A673 (cell line): ENCODE data around the gene DIP2C. TPM values are rescaled to one million over a fixed set of nuclear protein-coding genes. Genes with fewer than 3 reads are reported as not detected.

Experiments
- BruUV-seq: library from RNA; stranded (reverse); fragments of 400-500 nt; replicated peaks from 2 replicates; lab custom pipeline; 2021; lab: Mats Ljungman, UMichigan
- CTCF ChIA-PET: fragments of 300-600 bp; sonication (Branson Sonifier 250); formaldehyde crosslinking; loops from one replicate; lab custom pipeline; 2022; ENCODE audit warnings: antibody characterized with exemption; lab: Charles Lee
- POLR2A ChIA-PET: fragments of 300-600 bp; sonication (Branson Sonifier 250); formaldehyde crosslinking; loops from one replicate; lab custom pipeline; 2022; ENCODE audit warnings: antibody characterized with exemption; ENCODE audit not compliant: low non-redundant PET; lab: Charles Lee
- DNase-seq: peaks from one replicate; pipeline ENCODE4 v3.0.0-alpha.2; 2015; ENCODE audit warnings: low spot score
- H3K27ac ChIP-seq: fragments of 200-600 bp; sonication (generic); 2 replicates; pipeline ENCODE4 v1.5.1; 2016; ENCODE audit warnings: mixed run types, low read depth, mild to moderate bottlenecking, mixed read lengths, antibody characterized with exemption, low read length; ENCODE audit not compliant: poor library complexity, severe bottlenecking
- H3K27me3 ChIP-seq: fragments of 200-600 bp; sonication (generic); replicated peaks from 2 replicates; pipeline ENCODE4 v1.6.1; 2017; ENCODE audit warnings: mixed run types, low read depth, mild to moderate bottlenecking, mixed read lengths, antibody characterized with exemption, low read length; ENCODE audit not compliant: insufficient read depth, poor library complexity
- H3K36me3 ChIP-seq: fragments of 200-600 bp; sonication (generic); 2 replicates; pipeline ENCODE4 v1.6.1; 2016; ENCODE audit warnings: mixed run types, mild to moderate bottlenecking, mixed read lengths, antibody characterized with exemption, low read length; ENCODE audit not compliant: insufficient read depth, poor library complexity, severe bottlenecking
- H3K4me1 ChIP-seq: fragments of 200-600 bp; sonication (generic); 2 replicates; pipeline ENCODE4 v1.6.1; 2017; ENCODE audit warnings: mixed run types, mild to moderate bottlenecking, mixed read lengths, antibody characterized with exemption, low read length; ENCODE audit not compliant: insufficient read depth, poor library complexity, severe bottlenecking
- H3K4me3 ChIP-seq: fragments of 200-600 bp; sonication (generic); 2 replicates; pipeline ENCODE4 v1.5.1; 2016; ENCODE audit warnings: low read depth, mixed run types, mild to moderate bottlenecking, mixed read lengths, low read length; ENCODE audit not compliant: poor library complexity, severe bottlenecking
- H3K9me3 ChIP-seq: fragments of 200-600 bp; sonication (generic); 2 replicates; pipeline ENCODE4 v1.6.1; 2016; ENCODE audit warnings: mixed run types, low read depth, mild to moderate bottlenecking, mixed read lengths, antibody characterized with exemption, low read length; ENCODE audit not compliant: poor library complexity, severe bottlenecking
- CTCF ChIP-seq: fragments of 300-800, 200-600 bp; sonication (generic); conservative IDR thresholded peaks from 2 replicates; pipeline ENCODE4 v1.5.1; 2017; ENCODE audit warnings: low read depth, mild to moderate bottlenecking, antibody characterized with exemption, low read length, moderate library complexity, mixed read lengths
- EZH2 ChIP-seq: fragments of 200-600 bp; sonication (generic); IDR thresholded peaks from 2 replicates; pipeline ENCODE4 v1.6.1; 2017; ENCODE audit warnings: borderline replicate concordance, low read depth, mild to moderate bottlenecking, mixed read lengths, antibody characterized with exemption, low read length; ENCODE audit not compliant: poor library complexity, severe bottlenecking
- intact Hi-C: fragments of 100-400 bp; cut with micrococcal nuclease; formaldehyde crosslinking; loops from one replicate; pipeline ENCODE4 v1.10.0; 2022; ENCODE audit not compliant: unreplicated experiment
- total RNA-seq: library from RNA; stranded (reverse); gene quantifications from 2 replicates; pipeline ENCODE4 v1.2.3, GENCODE V29; 2021

Gene DIP2C
- total RNA-seq, 1 experiment from 2014 or later: 13.2 TPM

DNA sequence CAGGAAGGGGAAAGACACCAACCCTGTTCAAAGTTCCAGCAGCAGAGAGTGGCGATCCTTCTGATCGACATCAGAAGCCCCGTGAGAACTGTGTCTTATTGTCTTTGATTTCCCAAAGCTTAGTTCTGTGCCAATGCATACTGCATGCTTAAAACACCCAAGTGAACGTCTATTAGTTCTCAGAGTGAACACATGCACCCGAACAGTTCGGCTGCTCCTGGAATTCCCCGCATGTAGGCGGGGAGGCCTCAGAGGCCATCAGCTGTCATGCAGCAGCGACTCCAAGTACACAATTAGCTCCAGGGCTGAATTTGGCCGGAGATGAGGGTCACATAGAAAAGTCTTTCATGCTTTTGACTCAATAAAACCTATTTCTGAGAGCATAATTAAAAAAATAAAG is 277.4 kb downstream of the DIP2C start:
- peaks cover 11% of the 10 kb centered on the region for H3K36me3 ChIP-seq
- CTCF ChIA-PET: no interaction called here
- H3K9me3 ChIP-seq: no peaks in the 10 kb centered on the region
- intact Hi-C loops: no loop called here
- H3K27me3 ChIP-seq: no peaks in the 10 kb centered on the region
- H3K27ac ChIP-seq: no peak overlapping the region
- no peak for DNase-seq
- BruUV-seq: no TSS peak
- TF ChIP-seq CTCF (no peak), EZH2 (no peak)
- POLR2A ChIA-PET: no interaction called here
- no peak overlapping the region for H3K4me3 ChIP-seq
- no peaks in the 10 kb centered on the region for H3K4me1 ChIP-seq

DNA sequence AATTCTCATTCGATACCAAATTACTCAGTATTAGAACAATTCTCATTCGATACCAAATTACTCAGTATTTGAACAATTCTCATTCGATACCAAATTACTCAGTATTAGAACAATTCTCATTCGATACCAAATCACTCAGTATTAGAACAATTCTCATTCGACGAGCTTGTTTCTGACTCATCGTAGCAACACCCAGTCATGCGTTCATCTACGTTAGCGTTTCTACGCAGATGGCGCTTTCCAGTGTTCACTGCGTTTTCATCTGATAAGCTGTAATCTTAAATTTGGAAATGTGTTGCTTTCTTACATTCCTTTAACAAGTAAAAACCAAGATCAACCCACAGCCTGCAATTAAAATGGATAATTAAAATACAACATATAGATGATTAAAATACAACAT is 277.9 kb downstream of the DIP2C start:
- Histone ChIP-seq H3K36me3 (peaks cover 11% of the 10 kb centered on the region), H3K4me3 (no peak overlapping the region), H3K4me1 (no peaks in the 10 kb centered on the region), H3K9me3 (no peaks in the 10 kb centered on the region), H3K27me3 (no peaks in the 10 kb centered on the region), H3K27ac (no peak overlapping the region)
- no TSS peak for BruUV-seq
- intact Hi-C loops: no loop called here
- ChIA-PET CTCF (no interaction called here), POLR2A (no interaction called here)
- DNase-seq: no peak
- TF ChIP-seq CTCF: no peak

DNA sequence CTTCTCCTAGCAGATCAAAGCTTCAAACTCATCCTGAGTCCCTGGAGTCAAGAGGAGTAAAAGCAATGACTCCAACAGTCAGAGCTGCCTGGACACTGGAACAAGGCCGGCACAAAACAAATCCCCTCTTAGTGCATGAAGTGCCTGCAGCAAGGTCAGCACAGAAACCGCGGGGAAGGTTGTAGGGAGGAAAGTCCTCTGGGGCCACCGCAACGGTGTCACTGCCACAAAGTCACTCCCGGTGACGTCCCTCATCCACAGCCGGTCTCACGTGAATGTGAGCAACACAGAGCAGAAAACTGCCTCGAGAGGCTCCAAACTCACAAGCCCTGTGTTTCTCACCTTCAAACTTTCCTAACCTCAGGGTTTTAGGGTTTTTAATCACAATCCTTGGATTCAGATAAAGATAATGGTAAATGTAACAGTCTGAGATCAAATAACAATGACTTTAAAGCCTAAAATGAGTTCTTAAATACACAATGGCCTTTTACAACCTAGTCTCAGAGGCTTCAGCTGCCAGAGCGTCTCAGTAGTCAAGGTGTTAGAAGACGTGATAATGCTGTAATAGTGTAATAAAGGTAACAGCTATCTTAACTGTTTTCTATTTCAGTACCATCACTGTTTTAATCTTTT is 279.9 kb downstream of the DIP2C start:
- H3K9me3 ChIP-seq: no peaks in the 10 kb centered on the region
- no peak for DNase-seq
- CTCF ChIA-PET: no interaction called here
- POLR2A ChIA-PET: no interaction called here
- BruUV-seq: no TSS peak
- no peak overlapping the region for H3K4me3 ChIP-seq
- no peaks in the 10 kb centered on the region for H3K4me1 ChIP-seq
- intact Hi-C loops: no loop called here
- TF ChIP-seq EZH2 (no peak), CTCF (no peak)
- H3K27ac ChIP-seq: no peak overlapping the region
- H3K36me3 ChIP-seq: peaks cover 6% of the 10 kb centered on the region
- H3K27me3 ChIP-seq: no peaks in the 10 kb centered on the region
